Activated CD4-positive, alpha-beta memory T cell treated with anti-CD3 and anti-CD28 coated beads for 36 hours (primary cell): ENCODE measurements around the gene KCNJ18. TPM values are rescaled to one million over a fixed set of nuclear protein-coding genes. Genes with fewer than 3 reads are reported as not detected.
"Not testable (repeated sequence)": the region's sequence is repeated elsewhere in the genome, so short reads cannot be mapped to it uniquely, and the experiment has no call there.

Experiments used
- CTCF ChIA-PET: fragments of 350-600 bp; sonication (Branson Sonifier 250); formaldehyde crosslinking; loops from one replicate; lab custom pipeline; 2021; ENCODE audit warnings: antibody characterized with exemption, inconsistent platforms; lab: Charles Lee
- POLR2A ChIA-PET: fragments of 350-600 bp; sonication (Branson Sonifier 250); formaldehyde crosslinking; loops from one replicate; lab custom pipeline; 2021; ENCODE audit warnings: antibody characterized with exemption; lab: Charles Lee
- DNase-seq: peaks from one replicate; pipeline ENCODE4 v3.0.0-alpha.2; 2020
- H3K27ac Mint-ChIP-seq: one replicate; pipeline ENCODE4 v1.8.0; 2021; ENCODE audit warnings: mixed read lengths
- H3K27me3 Mint-ChIP-seq: one replicate; pipeline ENCODE4 v1.8.0; 2021; ENCODE audit warnings: mixed read lengths
- H3K36me3 Mint-ChIP-seq: one replicate; pipeline ENCODE4 v1.8.0; 2021; ENCODE audit warnings: mixed read lengths
- H3K4me1 Mint-ChIP-seq: one replicate; pipeline ENCODE4 v1.8.0; 2021; ENCODE audit warnings: low read depth, mixed read lengths
- H3K4me3 Mint-ChIP-seq: one replicate; pipeline ENCODE4 v1.8.0; 2021; ENCODE audit warnings: mild to moderate bottlenecking, mixed read lengths
- H3K9me3 Mint-ChIP-seq: one replicate; pipeline ENCODE4 v1.8.0; 2021; ENCODE audit warnings: mixed read lengths
- intact Hi-C: fragments of 100-400 bp; cut with micrococcal nuclease; formaldehyde crosslinking; loops from one replicate; pipeline ENCODE4 v1.15.1; 2023
- total RNA-seq, 2 experiments: library from RNA; stranded (reverse); gene quantifications; one replicate each; pipeline ENCODE4 v1.2.3, GENCODE V29; 2021

Gene KCNJ18
- total RNA-seq, 2 experiments from 2014 or later: not detected

GRCh38 chr17:21713631-21714030 is 21.3 kb downstream of the KCNJ18 start:
- DNase-seq, POLR2A ChIA-PET, H3K9me3 Mint-ChIP-seq, H3K27me3 Mint-ChIP-seq, intact Hi-C loops, H3K36me3 Mint-ChIP-seq, H3K4me3 Mint-ChIP-seq, CTCF ChIA-PET, H3K4me1 Mint-ChIP-seq, H3K27ac Mint-ChIP-seq: not testable (repeated sequence)

DNA sequence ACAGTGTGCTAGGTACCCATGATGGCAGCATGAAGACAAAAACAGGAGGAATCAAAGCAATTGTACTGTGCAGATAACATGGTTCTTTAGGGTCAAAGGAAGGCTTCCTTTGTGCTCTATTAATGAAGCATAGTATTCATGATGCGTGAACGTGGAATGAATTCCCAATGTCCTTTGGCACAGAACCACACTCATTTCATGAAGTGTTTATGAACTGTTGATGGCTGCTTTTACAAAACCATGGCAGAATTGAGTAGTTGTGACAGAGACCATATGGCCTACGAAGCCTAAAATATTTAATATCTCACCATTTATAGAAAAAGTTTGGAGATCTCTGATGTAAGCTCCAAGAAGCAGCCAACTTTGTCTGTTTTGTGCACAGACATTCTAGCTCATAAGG is 22.4 kb downstream of the KCNJ18 start:
- not testable (repeated sequence) for H3K27me3 Mint-ChIP-seq

GRCh38 chr17:21715877-21716276 is 23.6 kb downstream of the KCNJ18 start:
- H3K4me3 Mint-ChIP-seq, DNase-seq, POLR2A ChIA-PET, H3K9me3 Mint-ChIP-seq, H3K36me3 Mint-ChIP-seq, CTCF ChIA-PET, H3K27me3 Mint-ChIP-seq, H3K27ac Mint-ChIP-seq, intact Hi-C loops, H3K4me1 Mint-ChIP-seq: not testable (repeated sequence)

More for the DNA sequence above, 22.4 kb downstream of the KCNJ18 start:
- H3K9me3 Mint-ChIP-seq, H3K36me3 Mint-ChIP-seq, H3K4me3 Mint-ChIP-seq, H3K27ac Mint-ChIP-seq, H3K4me1 Mint-ChIP-seq, CTCF ChIA-PET, DNase-seq, intact Hi-C loops, POLR2A ChIA-PET: not testable (repeated sequence)

DNA sequence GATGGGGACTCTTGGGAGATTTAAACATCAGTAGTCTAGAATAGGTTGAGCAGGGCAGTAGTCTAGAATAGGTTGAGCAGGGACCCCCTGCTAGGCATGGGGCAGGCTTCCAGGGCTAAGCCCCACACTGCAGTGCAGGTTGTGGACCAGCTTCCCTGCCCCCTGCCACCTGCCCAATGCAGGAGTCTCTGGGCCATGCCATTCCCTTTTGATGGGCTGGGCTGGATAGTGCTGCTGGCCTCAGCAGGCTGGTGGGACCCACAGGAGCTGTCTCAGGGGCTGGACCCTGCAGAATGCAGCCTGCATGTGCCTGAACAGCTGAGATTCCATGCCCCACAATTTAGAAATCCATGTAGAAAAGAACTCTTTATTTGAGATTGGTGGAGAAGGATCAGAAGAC is 26.6 kb downstream of the KCNJ18 start:
- H3K4me1 Mint-ChIP-seq, H3K36me3 Mint-ChIP-seq, H3K27me3 Mint-ChIP-seq, H3K4me3 Mint-ChIP-seq, POLR2A ChIA-PET, intact Hi-C loops, H3K27ac Mint-ChIP-seq, CTCF ChIA-PET, H3K9me3 Mint-ChIP-seq, DNase-seq: not testable (repeated sequence)

- H3K27ac Mint-ChIP-seq, H3K27me3 Mint-ChIP-seq, H3K4me1 Mint-ChIP-seq, H3K4me3 Mint-ChIP-seq, DNase-seq, H3K36me3 Mint-ChIP-seq, H3K9me3 Mint-ChIP-seq, CTCF ChIA-PET, intact Hi-C loops, POLR2A ChIA-PET: not testable (repeated sequence)
These were observed 27.3 kb downstream of the KCNJ18 start for GRCh38 chr17:21719511-21720226.

DNA sequence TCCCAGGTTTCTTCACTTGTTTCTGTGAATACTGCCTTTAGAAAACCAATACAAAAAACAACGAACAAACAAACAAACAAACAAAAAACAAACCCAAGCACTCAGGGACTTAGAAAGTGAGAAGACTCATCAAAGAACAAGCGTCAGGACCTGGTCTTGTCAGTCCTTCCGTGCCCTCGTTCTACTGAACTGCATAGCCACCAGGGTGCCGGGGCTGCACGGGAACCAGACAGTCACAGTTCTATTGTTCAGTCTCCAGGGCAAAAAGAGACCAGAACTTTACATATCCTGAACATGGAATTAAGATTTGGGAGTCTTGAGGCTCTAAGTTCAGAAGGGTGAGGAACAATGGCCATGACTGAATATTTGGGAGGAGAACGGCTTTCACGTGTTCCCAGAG is 28.2 kb downstream of the KCNJ18 start:
- intact Hi-C loops, POLR2A ChIA-PET, CTCF ChIA-PET, DNase-seq, H3K9me3 Mint-ChIP-seq, H3K4me1 Mint-ChIP-seq, H3K36me3 Mint-ChIP-seq, H3K27ac Mint-ChIP-seq, H3K4me3 Mint-ChIP-seq, H3K27me3 Mint-ChIP-seq: not testable (repeated sequence)

GRCh38 chr17:21722268-21722667 is 29.9 kb downstream of the KCNJ18 start:
- DNase-seq, H3K4me1 Mint-ChIP-seq, H3K4me3 Mint-ChIP-seq, POLR2A ChIA-PET, intact Hi-C loops, H3K36me3 Mint-ChIP-seq, H3K9me3 Mint-ChIP-seq, CTCF ChIA-PET, H3K27me3 Mint-ChIP-seq, H3K27ac Mint-ChIP-seq: not testable (repeated sequence)

GRCh38 chr17:21724216-21725006 is 32.1 kb downstream of the KCNJ18 start:
- H3K27ac Mint-ChIP-seq, CTCF ChIA-PET, intact Hi-C loops, H3K27me3 Mint-ChIP-seq, H3K4me3 Mint-ChIP-seq, POLR2A ChIA-PET, H3K36me3 Mint-ChIP-seq, H3K4me1 Mint-ChIP-seq, H3K9me3 Mint-ChIP-seq, DNase-seq: not testable (repeated sequence)

DNA sequence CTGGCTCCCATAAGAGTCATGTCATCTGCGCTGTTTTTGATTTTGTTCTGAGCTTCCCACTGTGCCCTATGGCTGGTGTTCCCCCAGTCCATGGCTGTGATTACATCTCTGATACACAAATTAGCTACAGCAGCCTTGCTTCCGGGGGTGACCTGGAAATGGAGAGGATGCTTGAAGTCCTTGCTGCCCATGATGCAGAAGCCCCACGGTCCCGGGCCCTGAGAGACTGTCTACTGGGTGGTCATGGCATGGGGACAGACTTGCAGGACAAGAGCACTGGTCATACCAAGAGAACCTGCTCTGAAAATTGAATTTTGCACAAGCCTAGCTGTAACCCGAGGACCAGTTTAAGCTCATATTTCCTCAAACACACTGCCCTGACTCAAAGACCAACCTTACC is 38.8 kb downstream of the KCNJ18 start:
- DNase-seq, H3K4me1 Mint-ChIP-seq, CTCF ChIA-PET, H3K4me3 Mint-ChIP-seq, intact Hi-C loops, H3K36me3 Mint-ChIP-seq, H3K27me3 Mint-ChIP-seq, H3K27ac Mint-ChIP-seq, H3K9me3 Mint-ChIP-seq, POLR2A ChIA-PET: not testable (repeated sequence)

DNA sequence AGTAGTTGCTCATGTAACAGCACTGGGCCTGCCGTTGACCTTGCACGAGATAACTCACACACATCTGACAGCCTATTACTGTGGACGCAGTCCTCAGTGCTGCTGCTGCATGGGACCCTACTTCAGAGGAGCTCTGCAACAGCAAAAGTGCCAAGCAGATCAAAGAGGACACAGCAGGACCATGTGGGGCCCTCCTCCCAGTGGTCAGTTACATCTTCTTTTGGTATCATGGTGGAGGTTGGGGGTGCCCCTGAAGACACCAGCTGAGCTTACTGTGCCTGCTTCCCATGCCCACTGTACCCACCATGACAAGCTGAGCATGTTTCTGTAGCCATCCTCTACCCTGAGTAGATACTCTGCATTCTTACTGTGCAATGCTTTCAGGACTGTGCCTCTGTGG is 41.6 kb downstream of the KCNJ18 start:
- H3K27me3 Mint-ChIP-seq, CTCF ChIA-PET, H3K36me3 Mint-ChIP-seq, intact Hi-C loops, H3K27ac Mint-ChIP-seq, DNase-seq, POLR2A ChIA-PET, H3K4me3 Mint-ChIP-seq, H3K9me3 Mint-ChIP-seq, H3K4me1 Mint-ChIP-seq: not testable (repeated sequence)

- H3K27ac Mint-ChIP-seq, H3K9me3 Mint-ChIP-seq, intact Hi-C loops: not testable (repeated sequence)
These were observed 43.5 kb downstream of the KCNJ18 start for GRCh38 chr17:21735814-21736213.

DNA sequence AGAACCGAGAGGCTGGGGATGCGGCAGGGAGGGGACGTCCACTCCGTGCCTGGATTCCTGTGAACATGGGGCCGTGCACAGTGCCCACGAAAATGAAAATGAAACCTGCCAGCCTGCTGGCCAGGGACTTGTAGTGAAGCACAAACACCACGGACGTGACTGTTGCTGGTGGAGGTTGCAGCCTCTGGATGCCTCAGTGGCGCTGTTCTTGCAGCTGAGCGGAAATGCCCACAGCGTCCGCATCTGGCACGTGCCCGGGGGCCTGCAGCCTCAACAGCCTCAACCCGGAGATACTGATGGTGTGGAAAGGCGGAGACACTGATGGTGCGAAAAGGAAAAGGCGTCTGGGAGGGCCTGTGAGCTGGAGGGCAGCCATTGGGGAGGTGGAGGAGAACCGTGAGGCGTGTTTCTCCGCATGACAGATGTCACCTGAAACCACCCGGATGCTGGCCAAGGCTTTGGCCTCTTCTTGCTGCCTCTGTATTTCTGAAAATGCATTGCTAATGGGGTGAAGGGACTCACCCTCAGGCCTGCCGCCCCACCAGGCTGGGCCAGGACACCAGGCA is 44.8 kb downstream of the KCNJ18 start:
- intact Hi-C loops, H3K27ac Mint-ChIP-seq, H3K4me3 Mint-ChIP-seq, DNase-seq, H3K4me1 Mint-ChIP-seq, H3K36me3 Mint-ChIP-seq, H3K27me3 Mint-ChIP-seq, H3K9me3 Mint-ChIP-seq, POLR2A ChIA-PET: not testable (repeated sequence)
- CTCF ChIA-PET: interaction anchor here (0.6 kb wide), 1 partner anchor 201 kb away, joined by 3 read pairs; no protein-coding TSS in a partner anchor

More at GRCh38 chr17:21735814-21736213, 43.5 kb downstream of the KCNJ18 start:
- H3K4me3 Mint-ChIP-seq, H3K27me3 Mint-ChIP-seq, DNase-seq, CTCF ChIA-PET, H3K4me1 Mint-ChIP-seq, H3K36me3 Mint-ChIP-seq, POLR2A ChIA-PET: not testable (repeated sequence)
